HG02938 (cell line): ENCODE measurements around the gene TWNK.
"Not testable (repeated sequence)": the region's sequence is repeated elsewhere in the genome, so short reads cannot be mapped to it uniquely, and the experiment has no call there.

Experiments used
- ATAC-seq: cut with Tn5 transposase; IDR thresholded peaks from one replicate; pipeline ENCODE4 v1.9.1; 2021; ENCODE audit warnings: mild to moderate bottlenecking, moderate library complexity; ENCODE audit not compliant: unreplicated experiment

The TWNK gene

DNA sequence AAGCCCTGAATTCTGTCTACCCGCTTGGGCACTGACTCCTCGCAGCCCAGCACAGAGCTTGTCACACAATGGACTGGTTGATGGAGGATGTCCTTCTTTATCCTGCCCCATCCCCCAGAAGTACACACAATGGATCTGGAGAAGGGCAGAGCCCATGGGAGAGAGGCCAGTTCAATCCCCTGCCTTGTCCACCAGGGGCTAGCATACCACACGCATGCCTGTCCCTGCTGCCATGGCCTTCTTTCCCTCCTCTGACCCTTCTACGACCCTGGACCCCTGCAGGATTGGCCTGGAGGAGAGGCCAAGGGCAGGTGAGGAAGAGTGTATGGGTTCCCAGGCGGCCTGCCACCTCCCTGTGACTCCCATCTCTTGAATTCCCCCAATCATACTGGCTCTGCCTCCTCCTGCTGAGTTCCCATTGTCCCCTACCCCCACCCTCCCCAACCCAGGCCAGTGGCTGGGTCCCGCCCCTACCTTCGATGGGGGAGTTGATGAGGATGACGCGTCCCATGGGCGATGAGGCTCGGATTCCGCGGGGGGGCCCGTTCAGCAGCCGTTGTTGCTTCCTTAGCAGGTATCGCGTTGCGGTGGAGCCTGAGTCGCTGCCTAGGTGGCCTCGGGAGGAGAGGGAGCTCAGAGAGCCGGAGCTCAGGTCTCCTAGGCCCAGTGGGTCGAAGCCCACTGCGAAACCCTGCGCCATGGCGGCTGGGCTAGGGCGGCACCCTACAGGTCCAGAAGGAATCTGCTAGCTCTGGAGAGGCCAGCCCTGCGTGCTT is 42.4 kb downstream of the TWNK start:
- no peak for ATAC-seq

DNA sequence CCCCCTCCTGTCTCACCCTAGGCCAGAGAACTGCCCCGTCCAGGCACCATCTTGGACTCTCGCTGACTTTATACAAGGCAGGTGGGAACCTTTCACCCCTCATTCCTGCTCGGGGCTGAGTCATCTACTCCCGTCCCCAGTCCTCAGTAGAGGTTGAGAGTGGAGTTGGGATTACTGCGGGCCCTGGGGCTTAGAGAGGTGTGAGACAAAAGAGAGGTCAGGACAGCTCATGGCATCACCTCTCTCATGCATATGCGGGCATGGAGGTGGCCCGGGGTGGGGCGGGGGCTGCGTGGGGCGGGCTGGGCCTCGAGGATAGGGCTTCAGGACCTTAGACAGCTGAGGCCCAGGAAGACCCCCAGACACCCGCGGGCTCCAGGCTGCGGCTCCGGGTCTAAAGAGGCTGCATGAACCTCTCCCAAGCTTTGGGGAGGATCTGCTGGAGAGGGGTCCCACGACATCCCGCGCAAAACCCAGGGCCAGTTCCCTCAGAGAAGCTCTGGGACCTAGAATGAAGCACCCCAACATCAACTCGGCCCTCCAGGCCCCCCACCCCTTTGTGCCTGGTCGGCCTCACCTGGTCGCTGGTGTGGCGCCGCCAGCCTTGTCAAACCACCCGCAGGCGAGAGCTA is 43.3 kb downstream of the TWNK start:
- no peak for ATAC-seq

DNA sequence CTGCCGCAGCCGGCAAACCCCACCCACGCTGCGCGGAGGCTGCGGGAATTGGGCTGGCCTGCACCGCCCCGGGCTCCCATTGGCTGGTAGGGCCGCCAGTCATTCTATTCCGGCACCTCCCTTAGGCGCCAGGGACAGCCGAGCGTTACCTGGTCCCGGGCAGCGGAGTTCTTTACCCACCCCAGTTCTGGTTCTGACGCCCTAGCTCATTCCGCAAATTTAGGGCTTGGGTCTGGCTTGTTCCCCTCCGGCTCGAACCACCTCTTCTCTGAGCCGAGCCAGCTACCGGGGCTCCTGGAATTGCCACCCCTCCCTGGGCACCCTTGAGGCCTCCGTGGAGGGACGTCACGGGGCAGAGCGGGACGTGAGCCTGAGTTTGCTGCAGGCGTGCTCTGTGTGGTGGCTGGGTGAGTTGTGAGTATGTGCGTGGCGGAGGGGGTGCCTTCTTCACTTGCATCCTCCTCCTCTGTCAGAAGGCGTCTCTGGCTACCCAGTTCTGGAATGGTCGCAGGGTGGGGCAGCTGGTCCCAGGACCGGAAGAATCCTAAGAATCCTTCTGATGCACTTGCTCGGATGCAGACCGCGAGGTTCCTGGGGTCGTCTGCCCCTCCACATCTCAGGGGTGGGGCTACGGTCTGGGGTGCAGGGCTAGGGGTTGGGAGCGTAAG is 43.9 kb downstream of the TWNK start, which contains the start of the genes PDZD7 and SFXN3:
Gene PDZD7, minus strand, starts transcription at position 2 of the 668 bp plus-strand sequence. CDS start 910 bp downstream, outside the sequence.
Gene SFXN3, plus strand, starts transcription at position 107 of the 668 bp plus-strand sequence. CDS start 3,461 bp downstream, outside the sequence.
- ATAC-seq: peak; percentile 71

DNA sequence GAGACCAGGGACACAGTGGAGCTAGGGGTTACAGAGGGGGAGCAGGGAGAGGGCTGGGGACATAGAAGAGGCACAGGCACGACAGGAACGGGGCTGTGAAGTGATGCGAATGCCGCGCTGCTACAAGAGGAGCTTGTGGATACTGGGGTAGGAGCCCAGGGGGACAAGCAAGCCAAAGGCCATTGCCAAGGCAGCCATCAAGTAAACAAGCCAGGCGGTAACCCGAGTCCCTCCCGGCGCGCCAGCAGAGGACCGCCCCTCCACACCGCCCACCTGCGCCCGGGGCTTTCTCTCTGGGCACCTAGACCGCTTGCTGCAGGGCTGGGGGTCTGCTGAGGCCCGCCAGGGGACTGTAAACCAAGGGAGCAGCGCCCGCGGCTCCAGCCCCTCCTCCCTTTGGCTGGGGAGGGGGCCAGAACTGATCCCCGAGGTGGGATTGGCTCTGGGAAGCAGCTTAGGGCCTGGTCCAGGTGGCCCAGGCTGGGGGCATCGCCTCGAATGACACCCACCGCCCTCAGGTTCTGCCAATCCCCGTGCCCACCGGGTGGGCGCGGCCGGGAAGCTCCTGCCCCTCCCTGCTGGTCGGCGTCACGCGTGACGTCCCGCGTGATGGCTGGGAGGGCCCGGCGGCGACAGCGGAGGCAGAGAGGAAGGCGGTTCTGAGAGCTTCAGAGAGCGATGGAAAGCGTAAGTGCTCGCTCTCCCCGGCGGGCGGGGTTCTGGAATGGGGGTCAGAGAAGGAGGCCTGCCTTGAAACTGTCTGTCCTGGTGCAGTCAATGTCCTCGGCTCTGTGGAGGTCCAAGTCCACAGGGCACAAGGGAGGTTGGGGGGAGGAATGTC is 44.7 kb downstream of the TWNK start:
- peak; percentile 49 for ATAC-seq

DNA sequence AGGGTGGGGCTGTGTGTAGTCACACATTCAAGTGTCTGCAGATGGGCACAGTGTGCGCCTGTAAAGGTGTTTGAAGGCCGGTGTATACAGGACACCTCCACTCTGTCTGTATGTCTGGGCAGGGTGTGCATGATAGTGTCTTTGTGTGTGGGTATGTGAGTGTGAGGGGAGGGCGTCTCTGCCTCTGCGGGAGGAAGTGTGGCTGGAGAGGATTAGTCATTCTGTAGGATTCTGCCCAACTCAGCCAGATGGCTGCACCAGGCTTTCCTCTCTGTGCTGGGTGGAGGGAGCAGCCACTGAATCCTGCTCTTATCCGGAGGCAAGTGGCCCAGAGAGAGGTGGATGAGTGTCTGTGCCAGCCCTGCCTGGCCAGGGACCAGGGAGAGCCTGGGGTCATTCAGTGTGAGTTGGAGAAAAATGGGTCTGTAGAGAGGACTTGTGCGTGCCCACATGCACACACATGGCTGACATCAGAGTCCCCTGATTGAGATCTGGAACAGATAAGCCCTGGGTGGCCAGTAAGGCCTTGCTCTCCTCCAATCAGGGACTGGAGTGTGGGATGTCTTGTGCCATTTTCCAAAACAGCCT is 45.4 kb downstream of the TWNK start:
- peak; percentile 22 for ATAC-seq

DNA sequence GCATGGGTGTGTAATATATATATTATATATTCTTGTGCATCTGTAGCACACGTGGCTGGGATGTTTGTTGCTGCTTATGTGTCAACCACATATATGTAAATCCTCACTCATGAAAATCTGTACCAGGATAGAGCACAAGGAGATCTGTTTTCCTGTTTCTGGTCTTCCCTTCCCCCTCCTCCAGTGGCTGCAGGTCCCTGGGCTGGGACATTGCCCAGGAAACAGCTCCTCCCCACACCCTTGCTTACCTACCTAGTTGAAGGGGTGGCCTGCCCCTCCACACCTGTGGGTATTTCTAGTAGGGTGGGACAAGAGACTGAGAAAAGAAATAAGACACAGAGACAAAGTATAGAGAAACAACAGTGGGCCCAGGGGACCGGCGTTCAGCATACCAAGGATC is 45.9 kb downstream of the TWNK start:
- ATAC-seq: no peak

DNA sequence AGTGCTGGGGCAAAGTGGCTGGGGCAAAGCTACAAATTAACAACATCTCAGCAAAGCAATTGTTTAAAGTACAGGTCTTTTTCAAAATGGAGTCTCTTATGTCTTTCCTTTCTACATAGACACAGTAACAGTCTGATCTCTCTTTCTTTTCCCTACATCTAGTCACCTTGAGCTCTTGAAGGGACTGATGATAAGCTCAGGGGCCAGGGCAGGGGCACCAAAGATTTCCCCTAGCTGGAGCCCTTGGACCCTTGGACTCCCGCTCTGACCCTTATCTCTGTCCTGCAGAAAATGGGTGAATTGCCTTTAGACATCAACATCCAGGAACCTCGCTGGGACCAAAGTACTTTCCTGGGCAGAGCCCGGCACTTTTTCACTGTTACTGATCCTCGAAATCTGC is 47.1 kb downstream of the TWNK start:
- not testable (repeated sequence) for ATAC-seq

DNA sequence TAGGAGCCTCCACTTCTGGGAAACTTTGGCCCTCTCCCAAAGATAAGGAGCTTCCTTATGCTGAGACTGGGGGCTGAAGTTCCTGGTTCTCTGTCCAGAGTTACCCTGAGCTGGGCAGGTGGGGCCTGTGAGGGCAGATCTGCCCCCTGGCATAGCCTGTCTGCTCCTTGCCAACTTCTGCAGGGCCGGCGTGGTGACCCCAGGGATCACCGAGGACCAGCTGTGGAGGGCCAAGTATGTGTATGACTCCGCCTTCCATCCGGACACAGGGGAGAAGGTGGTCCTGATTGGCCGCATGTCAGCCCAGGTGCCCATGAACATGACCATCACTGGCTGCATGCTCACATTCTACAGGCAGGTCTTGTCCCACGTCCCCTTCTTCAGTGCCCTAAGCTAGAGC is 48.0 kb downstream of the TWNK start:
- no peak for ATAC-seq

DNA sequence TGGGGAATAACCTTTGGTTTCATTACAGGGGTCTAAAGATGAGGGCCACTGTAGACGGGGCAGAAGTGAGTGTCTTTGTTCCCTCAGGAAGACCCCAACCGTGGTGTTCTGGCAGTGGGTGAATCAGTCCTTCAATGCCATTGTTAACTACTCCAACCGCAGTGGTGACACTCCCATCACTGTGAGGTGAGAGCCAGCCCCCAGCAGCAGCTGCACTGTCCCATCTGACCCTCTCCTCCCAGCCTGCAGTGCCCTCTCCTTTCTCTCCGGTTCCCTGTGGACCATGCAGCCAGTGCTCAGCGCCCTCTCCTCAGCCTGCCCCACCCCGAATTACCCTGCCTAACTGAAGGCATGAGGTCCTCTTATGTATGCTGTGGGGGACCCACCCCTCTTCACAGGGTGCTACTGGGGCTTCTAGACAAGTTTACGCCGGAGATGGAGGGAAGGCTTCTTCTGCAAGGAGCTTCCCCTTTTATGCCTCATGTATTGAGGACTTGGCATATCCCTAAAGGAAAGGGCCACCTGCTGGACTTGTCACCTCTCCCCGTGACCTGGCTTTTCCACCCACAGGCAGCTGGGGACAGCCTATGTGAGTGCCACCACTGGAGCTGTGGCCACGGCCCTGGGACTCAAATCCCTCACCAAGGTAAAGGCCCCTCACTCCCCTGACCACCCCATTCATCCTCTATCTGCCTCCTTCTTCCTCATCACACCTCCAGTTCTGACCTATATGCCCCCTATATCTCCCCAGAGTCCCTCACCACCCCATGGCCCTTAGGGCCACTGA is 48.8 kb downstream of the TWNK start:
- no peak for ATAC-seq

DNA sequence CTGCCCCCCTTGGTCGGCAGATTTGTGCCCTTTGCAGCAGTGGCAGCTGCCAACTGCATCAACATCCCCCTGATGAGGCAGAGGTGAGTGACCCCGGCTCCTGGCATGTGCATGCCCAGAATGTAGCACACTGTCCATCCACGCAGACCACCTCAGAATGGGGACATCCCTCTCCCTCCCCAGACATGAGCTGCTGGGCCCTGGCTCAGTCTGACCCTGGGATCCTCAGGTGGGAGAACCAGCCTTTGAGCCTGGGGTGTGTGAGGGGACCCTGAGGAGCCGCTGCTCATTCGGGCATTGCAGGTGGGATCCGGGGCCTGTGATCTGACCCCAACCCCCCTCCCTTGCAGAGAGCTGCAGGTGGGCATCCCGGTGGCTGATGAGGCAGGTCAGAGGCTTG is 49.4 kb downstream of the TWNK start:
- no peak for ATAC-seq

DNA sequence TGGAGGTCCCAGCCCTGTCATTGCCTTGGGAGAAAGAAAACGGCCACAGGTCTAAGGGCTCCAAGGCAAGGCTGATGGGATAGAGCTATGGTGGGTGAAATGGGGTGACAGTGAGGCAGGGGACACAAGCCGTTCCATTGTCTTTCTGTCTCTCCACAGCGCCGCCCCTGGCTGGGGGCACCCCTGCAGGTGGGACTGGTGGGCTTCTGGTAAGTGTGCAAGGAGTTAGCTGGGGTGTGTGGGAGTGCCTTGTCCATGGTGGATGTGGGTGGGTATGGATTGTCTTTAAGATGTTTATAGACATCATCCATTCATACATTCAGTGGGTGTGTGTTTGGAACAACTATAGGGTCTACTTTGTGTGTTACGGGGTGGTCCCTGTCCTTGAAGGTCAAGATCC is 51.1 kb downstream of the TWNK start:
- no peak for ATAC-seq

DNA sequence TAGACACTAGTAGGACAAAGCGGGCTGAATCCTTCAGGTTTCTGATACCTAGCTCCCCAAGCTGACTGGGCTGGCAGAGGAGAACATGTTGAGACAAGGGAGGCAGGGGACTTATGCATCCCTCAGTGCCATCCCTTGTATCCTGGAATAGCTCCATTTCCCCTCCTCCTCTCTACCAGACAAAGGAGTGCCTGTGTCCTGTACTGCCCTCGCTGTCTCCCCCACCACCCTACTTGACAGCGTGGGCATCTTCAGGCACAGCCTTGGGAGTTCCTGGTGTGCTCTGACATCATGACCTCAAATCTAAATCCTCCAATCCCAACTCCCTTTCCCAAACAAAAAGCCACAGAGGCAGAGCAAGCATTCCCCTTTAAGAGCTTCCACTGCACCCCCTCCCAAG is 52.7 kb downstream of the TWNK start:
- ATAC-seq: no peak

DNA sequence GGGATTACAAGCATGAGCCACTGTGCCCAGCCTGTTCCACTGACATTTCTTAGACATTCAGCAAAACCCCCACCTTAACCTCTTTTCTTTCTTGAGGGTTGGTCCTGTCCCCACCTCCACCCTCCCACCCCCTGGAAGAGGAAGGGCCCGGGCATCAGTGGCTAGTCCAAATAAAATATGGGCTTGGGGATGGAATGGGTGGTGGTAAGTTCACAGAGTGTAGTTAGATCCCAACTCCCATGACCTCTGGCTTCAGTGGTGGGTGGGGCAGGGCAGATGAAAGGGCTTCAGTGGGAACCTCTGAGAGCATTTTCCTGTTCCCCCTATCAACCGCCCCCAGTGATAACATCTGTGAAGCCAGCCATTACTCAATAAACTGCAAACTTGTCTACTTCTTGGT is 53.5 kb downstream of the TWNK start:
- ATAC-seq: no peak

DNA sequence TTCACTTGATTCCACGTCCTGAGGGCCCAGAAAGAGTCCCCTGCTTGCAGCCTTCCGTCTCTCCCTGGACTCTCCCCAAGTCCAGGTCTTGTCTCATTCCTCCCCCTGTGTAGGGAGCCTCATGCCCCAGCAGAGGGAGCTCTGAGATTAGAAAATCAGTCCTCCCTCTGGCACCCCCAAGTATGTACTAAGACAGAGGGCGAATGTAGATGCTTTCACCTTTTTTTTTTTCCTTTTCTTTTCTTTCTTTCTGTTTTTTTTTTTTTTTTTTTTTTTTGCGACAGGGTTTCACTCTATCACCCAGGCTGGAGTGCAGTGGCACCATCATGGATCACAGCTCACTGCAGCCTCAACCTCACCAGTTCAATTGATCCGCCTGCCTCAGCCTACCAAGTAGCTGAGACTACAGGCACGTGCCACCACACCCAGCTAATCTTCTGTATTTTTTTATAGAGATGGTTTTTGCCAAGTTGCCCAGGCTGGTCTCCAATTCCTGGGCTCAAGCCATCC is 54.0 kb downstream of the TWNK start:
- peak; percentile 60 for ATAC-seq

DNA sequence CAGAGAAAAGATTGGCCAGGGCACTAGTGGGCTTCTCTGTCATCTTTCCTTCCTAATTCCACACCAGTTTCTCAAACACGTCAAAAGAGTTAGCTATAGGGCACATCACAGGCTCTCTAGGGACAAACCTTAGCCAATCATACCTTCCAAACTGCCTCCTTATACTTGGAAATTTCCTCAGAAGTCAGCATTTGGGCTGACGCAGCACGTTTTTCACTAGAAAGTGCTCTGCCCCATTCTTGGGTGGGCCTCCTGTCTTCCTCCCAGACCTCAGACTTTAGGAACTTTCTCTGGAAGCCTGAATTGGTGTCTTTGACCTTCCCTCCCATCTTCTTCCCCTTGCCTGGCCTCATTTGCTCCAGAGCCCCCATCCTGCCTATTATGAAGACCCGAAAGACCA is 54.8 kb downstream of the TWNK start:
- ATAC-seq: no peak

DNA sequence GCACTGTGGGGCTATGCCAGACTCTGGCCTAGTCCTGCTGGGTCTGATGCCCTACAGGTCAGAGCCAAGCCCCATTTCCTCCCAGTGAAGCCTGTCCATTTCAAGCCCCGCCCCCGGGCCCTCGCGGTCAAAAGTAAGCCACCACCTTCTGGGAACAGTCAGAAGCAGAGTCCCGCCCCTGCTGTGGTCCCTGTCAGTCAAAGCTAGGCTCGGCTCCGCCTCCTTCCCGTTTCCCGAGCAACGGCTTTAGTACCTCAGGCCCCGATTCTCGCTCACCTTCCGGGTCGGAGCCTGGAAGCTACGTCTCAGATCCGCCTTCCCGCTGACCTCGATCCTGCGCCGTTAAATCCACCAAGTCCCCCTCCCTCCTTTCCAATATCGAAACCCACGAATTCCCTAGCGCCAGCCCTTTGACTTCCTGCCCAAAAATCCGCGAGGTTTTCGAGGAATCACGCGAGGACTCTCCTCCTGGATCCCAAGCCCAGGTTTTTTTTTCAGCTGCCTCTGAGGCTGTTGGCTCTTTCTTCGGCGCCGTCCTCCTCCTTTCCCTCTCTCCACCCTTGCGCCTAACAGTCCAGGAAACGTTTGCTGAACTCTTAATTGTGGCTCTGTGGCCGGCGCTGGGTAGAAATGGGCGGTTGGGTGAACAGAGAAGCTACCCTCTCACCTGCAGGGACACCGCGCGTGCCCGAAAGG is 55.5 kb downstream of the TWNK start:
- peak; percentile 87 for ATAC-seq

DNA sequence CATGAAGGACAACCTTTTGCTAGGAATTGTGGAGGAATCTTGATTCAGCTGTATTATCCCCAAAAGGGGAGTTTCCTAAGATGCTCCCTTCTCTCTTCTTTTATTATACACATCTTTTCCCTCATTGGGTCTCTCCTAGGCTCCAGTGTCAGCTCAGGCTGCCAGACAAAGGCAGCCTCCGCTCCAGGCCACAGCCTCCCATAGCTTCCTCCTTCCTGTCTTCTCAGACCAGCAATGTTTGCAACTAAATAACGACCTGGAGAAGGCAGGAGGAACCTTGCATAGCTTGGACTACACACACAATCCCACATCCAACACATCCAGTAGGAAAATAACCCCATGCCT is 56.0 kb downstream of the TWNK start:
- ATAC-seq: no peak
